NCI-H187 (cell line): ENCODE results near the gene FAM89B.

Experiments used
- DNase-seq, 2 experiments: peaks; one replicate each; lab custom pipeline; 2025; lab: John Stamatoyannopoulos, UW

The FAM89B gene

GRCh38 chr11:65573391-65574079 lies 1.2 kb downstream of the FAM89B start:
- no peak for DNase-seq

DNA sequence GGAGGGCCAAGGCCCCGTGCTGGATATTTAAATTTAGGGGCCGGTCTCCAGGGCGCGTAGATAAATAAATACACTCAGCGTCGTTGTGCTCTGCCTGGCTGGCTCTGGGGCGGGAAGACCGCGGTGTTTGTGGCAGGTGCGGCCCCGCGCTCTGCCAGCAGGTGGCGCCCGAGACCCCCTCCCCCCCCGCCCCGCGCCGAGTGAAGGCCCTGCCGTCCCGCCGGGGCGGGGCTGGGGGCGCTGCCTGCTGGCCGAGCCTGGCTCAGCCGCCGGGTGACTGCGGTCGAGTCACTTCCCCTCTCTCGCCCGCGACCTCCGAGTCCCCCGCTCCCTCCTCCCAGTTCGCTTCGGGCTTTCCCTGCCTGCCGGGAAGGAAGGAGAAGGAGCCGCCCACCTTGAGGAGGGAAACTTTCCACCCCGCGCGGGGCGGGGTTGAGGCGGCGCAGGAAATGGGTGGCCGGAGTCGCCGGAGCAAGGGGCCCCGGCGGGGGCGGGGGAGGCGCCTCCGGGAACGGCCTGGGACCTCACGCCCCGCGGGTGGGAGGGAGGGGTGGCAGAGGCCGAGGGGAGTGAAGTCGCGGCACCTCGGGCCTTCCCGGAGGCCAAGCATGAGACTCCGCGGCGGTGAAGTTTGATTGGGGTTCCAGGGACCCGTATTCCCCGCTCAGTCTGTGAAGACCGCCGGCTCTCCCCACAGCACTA lies 1.9 kb downstream of the FAM89B start:
- DNase-seq = peak; percentile 47 to 48

DNA sequence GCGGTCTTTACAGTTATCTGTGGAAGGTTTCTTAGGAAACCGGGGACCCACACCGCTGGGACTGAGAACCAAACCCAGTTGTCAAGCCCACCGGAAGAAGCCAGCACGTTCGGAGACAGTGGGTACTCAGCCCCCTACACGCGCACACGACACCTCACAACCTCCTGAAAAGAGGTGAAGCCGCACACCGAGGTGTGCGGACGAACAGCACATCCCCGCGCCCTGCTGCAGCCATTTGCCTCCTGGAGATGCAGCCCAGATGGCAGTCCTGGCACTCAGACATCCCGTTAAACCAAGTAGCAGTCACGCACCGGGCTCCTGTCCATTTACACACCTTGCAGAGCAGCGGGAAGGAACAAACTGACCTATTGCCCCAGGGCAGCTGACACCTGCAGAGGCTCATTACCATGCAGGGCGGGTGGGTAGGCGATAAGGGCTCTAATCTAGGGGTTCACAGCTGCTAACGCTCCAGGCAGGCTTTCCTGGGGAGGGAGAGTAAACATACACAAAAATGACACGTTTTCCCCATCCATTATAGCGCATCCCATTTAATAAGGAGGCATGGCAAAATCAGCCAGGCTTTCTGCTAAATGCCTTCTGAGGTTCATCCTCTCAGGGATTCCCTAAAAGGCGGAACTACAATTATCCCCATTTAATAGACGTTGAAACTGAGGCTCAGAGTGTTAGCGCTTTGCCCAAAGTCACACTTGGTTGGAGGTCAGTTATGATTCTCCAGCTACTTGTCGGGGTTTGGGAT lies 2.7 kb downstream of the FAM89B start:
- no peak for DNase-seq

- no peak for DNase-seq
Observed at GRCh38 chr11:65575568-65576231, 3.4 kb downstream of the FAM89B start, which contains the start of gene EHBP1L1. Gene EHBP1L1 (plus strand): TSS chr11:65576053. CDS start chr11:65576303, 250 bp downstream.

- no peak for DNase-seq
Observed at GRCh38 chr11:65576232-65576866, 4.0 kb downstream of the FAM89B start.

DNA sequence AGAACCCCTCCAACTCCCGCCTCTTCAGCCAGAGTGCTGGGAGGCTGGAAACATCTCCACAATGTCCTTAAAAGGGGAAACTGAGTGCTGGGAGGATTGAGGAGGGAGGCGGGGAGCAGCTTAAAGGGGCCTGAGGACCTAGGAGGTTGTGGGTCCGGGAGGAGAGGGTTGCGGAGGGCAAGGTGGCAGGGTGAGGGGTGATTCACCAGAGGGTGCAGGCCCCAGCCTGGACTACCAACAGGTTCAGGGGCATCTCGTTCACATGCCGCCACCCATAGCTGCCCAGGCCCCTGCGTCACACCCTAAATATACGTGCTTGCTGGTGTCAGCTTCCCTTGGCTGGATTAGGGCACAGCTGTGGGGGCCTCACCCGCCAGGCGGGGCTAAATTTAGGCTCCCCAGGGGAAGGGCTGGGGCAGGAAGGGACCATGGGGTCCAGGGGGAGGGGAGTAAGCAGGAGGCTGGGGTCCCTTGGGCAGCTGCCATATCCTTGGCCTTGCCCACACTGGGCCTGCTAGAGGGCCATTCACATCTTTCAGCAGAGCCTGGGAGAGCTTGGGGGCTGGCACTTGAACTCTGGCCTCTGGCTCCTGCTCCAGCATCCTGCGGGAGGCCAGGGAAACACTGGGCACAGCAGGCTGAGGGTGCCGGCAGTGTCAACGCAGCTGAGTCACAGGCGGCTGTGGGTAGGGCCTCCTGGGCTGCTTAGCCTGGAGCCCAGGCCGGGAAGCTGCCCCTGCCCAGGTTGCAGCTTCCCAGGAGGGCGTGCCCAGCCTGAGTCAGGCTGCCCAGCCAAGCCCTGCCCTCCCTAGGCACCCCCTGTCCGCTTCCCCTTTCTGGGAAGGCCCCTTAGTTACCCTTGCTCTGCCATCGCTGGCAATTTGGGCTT lies 4.8 kb downstream of the FAM89B start:
- no peak for DNase-seq

GRCh38 chr11:65577756-65578109 lies 5.4 kb downstream of the FAM89B start:
- no peak for DNase-seq

DNA sequence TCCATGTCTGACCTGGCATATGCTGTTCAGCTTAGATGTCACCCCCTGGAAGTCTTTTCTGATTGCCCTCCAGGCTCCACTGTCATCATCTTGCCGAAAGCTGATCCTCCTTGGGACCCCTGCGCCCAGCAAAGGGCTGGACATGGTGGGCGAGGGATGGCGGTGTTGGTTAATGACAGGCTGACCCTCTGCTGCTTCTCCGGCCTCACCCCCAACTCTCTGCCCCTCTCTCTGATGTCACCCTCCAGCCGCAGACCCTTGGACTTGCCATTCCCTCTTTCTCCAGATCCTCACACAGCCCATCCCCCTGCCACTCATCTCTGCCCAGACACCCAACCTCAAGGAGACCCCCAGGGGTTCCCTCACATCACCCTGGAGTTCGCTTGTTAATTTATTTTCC lies 5.8 kb downstream of the FAM89B start:
- no peak for DNase-seq

DNA sequence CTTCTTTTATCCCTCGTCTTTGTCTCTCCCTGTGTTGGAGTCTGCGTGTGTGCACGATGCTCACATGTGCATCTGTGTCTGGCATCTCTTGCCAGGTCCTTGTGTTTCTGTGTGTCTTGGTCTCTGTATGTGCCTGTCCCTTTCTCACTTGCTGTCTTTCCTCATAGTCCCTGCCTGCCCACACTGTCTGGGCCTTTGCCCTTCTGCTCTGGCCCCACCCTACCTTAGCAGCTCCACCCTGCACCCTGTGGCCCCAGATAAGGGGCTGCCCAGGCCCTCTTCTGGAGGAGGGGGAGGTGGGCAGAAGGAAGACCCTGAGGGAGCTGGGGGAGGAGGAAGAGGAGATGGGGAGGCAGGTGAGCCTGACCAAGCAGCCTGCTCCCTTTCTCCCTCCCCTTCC lies 6.3 kb downstream of the FAM89B start:
- DNase-seq = no peak

- no peak for DNase-seq
Observed at GRCh38 chr11:65579291-65579690, 7.0 kb downstream of the FAM89B start.

GRCh38 chr11:65580031-65580692 lies 7.8 kb downstream of the FAM89B start:
- DNase-seq = no peak

DNA sequence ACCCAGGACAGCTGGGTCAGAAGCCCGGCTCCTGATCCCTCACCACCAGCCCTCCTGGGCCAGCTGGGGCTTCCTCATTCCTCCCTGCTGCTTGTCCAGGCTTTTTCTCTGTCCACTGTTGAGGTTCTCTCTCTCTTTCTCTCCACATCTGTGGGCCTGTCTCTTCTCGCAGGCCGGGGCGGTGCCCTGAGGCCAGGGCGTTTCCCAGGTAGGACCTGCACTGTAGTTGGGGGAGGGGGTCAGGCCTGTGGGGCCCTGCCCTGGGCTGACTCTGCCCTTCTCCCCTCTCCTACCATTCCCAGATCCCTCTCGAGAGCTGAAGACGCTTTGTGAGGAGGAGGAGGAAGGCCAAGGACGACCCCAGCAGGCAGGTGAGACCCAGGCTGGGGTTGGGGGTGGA lies 8.4 kb downstream of the FAM89B start:
- no peak for DNase-seq

GRCh38 chr11:65581928-65582327 lies 9.6 kb downstream of the FAM89B start:
- no peak for DNase-seq

DNA sequence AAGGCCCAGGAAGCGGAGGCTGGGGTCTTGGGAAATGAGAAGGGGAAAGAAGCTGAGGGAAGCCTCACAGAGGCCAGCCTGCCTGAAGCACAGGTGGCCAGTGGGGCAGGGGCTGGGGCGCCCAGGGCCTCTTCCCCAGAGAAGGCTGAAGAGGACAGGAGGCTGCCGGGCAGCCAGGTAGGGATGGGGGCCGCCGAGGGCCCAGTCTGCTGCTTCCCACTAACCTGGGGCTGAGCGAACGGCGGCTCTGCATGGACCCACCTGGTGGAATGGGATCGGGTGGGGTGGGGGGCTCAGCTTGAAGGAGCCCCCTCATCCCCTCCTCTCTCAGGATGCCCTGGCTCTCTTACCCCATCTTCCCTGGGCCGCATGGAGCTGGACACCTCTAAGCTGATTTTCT lies 11.3 kb downstream of the FAM89B start:
- DNase-seq = no peak

- DNase-seq = no peak
Observed at GRCh38 chr11:65584106-65584505, 11.8 kb downstream of the FAM89B start.

GRCh38 chr11:65584723-65585171 lies 12.4 kb downstream of the FAM89B start:
- no peak for DNase-seq

DNA sequence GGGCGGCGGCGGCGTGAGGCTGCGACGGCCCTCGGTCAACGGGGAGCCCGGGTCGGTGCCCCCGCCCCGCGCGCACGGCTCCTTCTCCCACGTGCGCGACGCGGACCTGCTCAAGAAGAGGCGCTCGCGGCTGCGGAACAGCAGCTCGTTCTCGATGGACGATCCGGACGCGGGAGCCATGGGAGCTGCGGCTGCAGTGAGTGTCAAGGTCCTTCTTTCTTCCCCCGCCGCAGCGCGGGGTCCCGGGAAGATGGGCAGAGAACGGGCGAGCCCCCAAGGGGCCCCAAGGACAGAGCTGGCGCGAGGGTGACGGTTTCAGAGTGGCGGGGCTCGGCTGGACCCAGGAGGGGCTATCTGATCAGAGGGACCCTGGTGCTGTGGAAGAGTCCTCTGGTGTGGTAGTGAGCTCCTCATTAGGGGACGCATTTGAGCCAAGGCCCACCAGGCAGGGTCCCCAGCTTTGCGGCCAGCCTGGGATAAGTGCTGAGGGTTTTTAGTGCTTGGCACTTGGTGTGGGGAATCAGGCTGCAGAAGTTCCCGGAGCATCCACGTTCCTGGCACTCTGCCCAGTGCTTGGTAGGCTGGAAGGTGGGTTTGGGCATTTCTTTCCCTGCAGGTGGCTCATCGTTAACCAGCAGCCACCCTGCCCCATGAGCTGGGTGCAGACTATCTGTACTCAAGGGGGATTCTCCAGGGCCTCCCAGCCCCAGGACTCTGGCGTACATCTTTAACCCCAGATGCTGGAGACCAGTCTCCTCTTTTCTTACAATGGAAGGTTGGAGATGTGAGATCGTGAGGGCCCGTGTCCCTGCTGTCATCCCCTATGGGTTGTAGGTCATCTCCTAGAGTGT lies 13.3 kb downstream of the FAM89B start:
- DNase-seq = no peak

- no peak for DNase-seq
Observed at GRCh38 chr11:65586247-65586630, 13.9 kb downstream of the FAM89B start.

- DNase-seq = no peak
Observed at GRCh38 chr11:65586676-65587075, 14.3 kb downstream of the FAM89B start.
